A549 treated with Hydrocortisone at 1 μM for 4 hours (cell line): ENCODE data around the gene AKIRIN1. TPM values are rescaled to one million over a fixed set of nuclear protein-coding genes. Genes with fewer than 3 reads are reported as not detected.

Experiments
- total RNA-seq: library from RNA; stranded (reverse); fragments of 200-300 nt; extraction: Qiagen RNA extraction; gene quantifications from 5 replicates; pipeline ENCODE4 v1.2.3, GENCODE V29; 2022

Gene AKIRIN1, protein sequence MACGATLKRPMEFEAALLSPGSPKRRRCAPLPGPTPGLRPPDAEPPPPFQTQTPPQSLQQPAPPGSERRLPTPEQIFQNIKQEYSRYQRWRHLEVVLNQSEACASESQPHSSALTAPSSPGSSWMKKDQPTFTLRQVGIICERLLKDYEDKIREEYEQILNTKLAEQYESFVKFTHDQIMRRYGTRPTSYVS
- 38.8 to 45.9 TPM (median 44.8 TPM) in 5 replicates for total RNA-seq

DNA sequence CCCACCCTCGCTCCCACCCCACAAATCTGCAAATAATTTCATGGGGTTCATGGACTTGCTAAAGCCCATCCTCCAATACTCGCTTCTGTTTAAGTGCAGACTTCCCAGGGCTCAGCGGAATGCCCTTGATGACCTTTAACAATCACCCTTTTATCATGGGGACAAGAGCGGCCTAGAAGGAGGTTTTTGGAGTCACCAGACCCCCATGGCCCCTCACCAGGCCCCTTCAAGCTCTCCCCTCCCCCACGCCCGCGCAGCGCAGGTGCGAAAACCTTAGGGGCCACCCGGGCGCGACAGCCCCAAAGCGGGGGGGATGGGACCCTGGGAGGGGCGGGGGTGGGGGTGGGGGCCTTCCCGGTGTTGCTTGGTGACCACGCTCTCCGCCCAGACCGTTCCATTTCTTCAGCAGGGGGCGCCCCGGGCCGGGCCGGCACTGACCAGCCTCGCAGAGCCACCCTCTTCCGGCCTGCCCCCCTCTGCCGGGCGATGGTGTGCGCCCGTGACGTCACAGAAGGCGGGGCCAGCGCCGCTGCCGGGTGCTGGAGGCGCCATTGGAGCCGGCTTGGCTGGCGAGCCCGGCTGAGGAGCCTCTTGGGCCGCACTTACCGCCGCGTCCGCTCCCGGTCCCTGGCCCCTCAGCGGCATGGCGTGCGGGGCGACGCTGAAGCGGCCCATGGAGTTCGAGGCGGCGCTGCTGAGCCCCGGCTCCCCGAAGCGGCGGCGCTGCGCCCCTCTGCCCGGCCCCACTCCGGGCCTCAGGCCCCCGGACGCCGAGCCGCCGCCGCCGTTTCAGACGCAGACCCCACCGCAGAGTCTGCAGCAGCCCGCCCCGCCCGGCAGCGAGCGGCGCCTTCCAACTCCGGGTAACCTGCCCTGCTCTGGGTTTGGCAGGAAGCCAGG is at the start of gene AKIRIN1:
TSS of gene AKIRIN1 (plus strand) at position 539 of the 900 bp plus-strand sequence. CDS start at position 644, 105 bp downstream.

DNA sequence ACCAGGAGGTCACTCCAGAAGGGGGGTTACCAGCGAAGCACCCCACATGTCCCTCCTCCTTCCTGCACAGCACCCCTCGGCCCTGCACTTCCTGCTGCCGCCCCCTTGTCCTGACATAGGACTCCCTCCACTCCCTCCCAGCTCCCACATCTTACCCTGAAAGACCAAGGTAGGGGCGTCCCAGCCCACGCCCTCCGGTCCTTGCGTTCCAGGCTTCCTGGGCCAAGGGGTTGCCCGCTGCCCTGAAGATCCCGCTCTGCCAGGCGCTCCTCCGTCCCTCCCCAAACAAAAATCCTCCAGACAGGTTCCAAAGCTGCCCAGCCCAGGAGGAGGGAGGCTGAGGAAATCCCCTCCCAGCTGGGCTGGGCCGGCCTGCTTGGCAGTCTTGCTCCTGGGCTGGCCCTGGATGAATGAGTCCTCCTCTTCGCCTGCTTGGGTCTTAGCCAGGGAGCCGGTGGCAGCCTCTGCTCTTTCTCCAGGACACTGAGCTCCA is 49.5 kb upstream of the AKIRIN1 start, which contains the start of gene RHBDL2:
TSS of gene RHBDL2 (minus strand) at position 304 of the 493 bp plus-strand sequence. CDS start 22,618 bp downstream, outside the sequence.

DNA sequence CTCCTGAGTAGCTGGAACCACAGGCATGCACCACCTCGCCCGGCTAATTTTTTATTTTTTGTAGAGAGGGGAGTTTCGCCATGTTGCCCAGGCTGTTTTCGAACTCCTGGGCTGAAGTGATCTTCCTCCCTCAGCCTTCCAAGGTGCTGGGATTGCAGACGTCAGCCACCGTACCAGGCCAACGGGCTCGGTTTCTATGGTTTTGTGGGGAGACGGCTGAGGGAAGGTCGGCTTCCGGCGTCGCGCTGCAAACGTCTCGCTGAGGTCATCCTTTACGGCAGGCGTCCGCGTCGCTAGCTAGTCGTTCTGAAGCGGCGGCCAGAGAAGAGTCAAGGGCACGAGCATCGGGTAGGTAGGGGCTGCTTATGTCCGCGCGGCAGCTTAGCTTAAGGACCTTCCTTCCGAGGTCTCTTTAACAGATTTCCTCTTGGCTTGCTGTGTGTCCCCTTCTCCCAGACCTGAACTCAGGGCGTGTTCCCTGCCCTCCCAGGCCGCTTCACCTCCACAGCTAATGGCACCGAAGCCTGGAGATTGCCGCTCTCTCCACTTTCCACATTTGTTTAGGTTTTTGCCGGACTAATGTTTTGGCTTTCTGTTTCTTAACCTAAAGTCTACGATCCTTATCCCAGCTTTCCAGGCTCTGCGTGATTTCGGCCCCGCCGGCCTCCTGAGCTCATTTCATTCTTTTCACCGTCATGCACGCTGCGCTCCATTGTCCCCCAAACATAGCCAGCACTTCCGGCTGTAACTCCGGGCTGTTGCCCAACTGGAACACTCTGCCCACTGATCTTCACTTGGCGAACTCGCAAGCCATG is 35.2 kb downstream of the AKIRIN1 start, which contains the start of gene NDUFS5:
TSS of gene NDUFS5 (plus strand) at position 300 of the 815 bp plus-strand sequence. CDS start 2,375 bp downstream, outside the sequence.

Other genes starting within 250 kb of the AKIRIN1 start
- gene RRAGC, start 131.5 kb upstream of the AKIRIN1 start, total RNA-seq: 30.2 to 36.2 TPM (median 31.1 TPM) in 5 replicates
- 18.6 to 25.9 TPM (median 20.1 TPM) in 5 replicates for gene MYCBP, start 117.9 kb upstream of the AKIRIN1 start, total RNA-seq
- 0.07 TPM in 1 of 5 replicates, not detected in the others for gene GJA9, start 109.7 kb upstream of the AKIRIN1 start, total RNA-seq
- 1.7 to 2.3 TPM (median 2.1 TPM) in 5 replicates for gene RHBDL2, start 49.4 kb upstream of the AKIRIN1 start, total RNA-seq
- 411 to 462 TPM (median 440 TPM) in 5 replicates for gene NDUFS5, start 35.1 kb downstream of the AKIRIN1 start, total RNA-seq
- 29.6 to 47.1 TPM (median 35.2 TPM) in 5 replicates for gene MACF1, start 213.4 kb downstream of the AKIRIN1 start, total RNA-seq